ENCODE results near the gene WDR82. TPM values are rescaled to one million over a fixed set of nuclear protein-coding genes. Genes with fewer than 3 reads are reported as not detected.

Gene WDR82
- total and polyA plus RNA-seq, 10 of the 15 experiments (the other 5 are each of a cell fraction or from before 2014, with no cell fraction given), result 10.1 to 82.4 (median 48.7) TPM

GRCh38 chr3:52237657-52238172 lies 40.7 kb downstream of the WDR82 start:
- in situ Hi-C loops (cut with MboI), result no loop called here
- no peak for DNase-seq (ENCODE audit: low read depth, low spot score)
- FAIRE-seq, result no peak

More at GRCh38 chr3:52237657-52238172, 40.7 kb downstream of the WDR82 start:
- no peak overlapping the region for H2AFZ ChIP-seq (ENCODE audit: control insufficient read depth, low read depth, low read length)
- peak overlapping the region; percentile 81 for H3K4me2 ChIP-seq (ENCODE audit: control insufficient read depth, insufficient read depth)
- TF ChIP-seq TARDBP (IDR thresholded peaks at IDR 0.05; ENCODE audit: borderline replicate concordance) (no peak), ZBTB33 (IDR thresholded peaks at IDR 0.05) (no peak), GATAD2B (conservative IDR thresholded peaks at IDR 0.05; ENCODE audit: low read depth) (no peak), RUNX3 (IDR thresholded peaks at IDR 0.05; ENCODE audit: low read length) (no peak), ZNF384 (IDR thresholded peaks at IDR 0.05; ENCODE audit: borderline replicate concordance, low read depth, low read length) (no peak), EED (IDR thresholded peaks at IDR 0.05; ENCODE audit: low read depth) (peak; percentile 1; the same call in 1 of the 2 replicates), ZBED1 (IDR thresholded peaks at IDR 0.05; ENCODE audit: borderline replicate concordance) (no peak), ZNF207 (IDR thresholded peaks at IDR 0.05; ENCODE audit: borderline replicate concordance) (no peak), CTCF (IDR thresholded peaks at IDR 0.05 in 2 of 3, conservative IDR thresholded peaks at IDR 0.05 in 1 of 3; ENCODE audit: control insufficient read depth in 2 of 3, extremely low read depth in 1 of 3, insufficient read depth in 1 of 3, low read depth in 3 of 3, low read length in 3 of 3) (0 out of 6 replicates have a peak, but pooled peaks of 1 of the 3 experiments have one; percentile 4), SIX5 (IDR thresholded peaks at IDR 0.05; ENCODE audit: low read depth, low read length, severe bottlenecking) (no peak), NRF1 (conservative IDR thresholded peaks at IDR 0.05; ENCODE audit: low read depth, low read length) (no peak), SIN3A (IDR thresholded peaks at IDR 0.05; ENCODE audit: low read depth, low read length) (no peak), RELB (IDR thresholded peaks at IDR 0.05; ENCODE audit: low read depth) (no peak), E4F1 (IDR thresholded peaks at IDR 0.05; ENCODE audit: borderline replicate concordance, partially characterized antibody) (no peak), CHD1 (IDR thresholded peaks at IDR 0.05; ENCODE audit: low read depth, low read length) (no peak)
- H3K79me2 ChIP-seq (ENCODE audit: control insufficient read depth, insufficient read depth, low read length), result peaks cover 39% of the 10 kb centered on the region
- H4K20me1 ChIP-seq (ENCODE audit: control insufficient read depth, insufficient read depth), result no peaks in the 10 kb centered on the region
- H3K4me3 ChIP-seq, result peak overlapping the region; percentile 93
- no peaks in the 10 kb centered on the region for H3K27me3 ChIP-seq (replicated peaks in 1 of 2; ENCODE audit: control insufficient read depth in 2 of 2, insufficient read depth in 2 of 2, low read length in 1 of 2)
- 60% methylated on average over 8 of the region's 8 CpGs for WGBS (ENCODE audit: insufficient coverage, insufficient replicate concordance, low lambda C conversion rate, missing lambda C conversion rate)
- H3K27ac ChIP-seq (ENCODE audit: control insufficient read depth, insufficient read depth), result peak overlapping the region; percentile 88
- peaks cover 33% of the 10 kb centered on the region for H3K4me1 ChIP-seq (ENCODE audit: control insufficient read depth, insufficient read depth, low read length)
- CTCF ChIA-PET, result interaction anchor here (0.8 to 3.8 kb wide), 13 partner anchors 11 to 184 kb away, joined by 3 to 26 read pairs (median 5); partner anchors contain the start of gene TLR9
- H3K9ac ChIP-seq (ENCODE audit: control insufficient read depth, insufficient read depth, low read length), result peak overlapping the region; percentile 87
- ATAC-seq, result no peak
- intact Hi-C loops (cut with micrococcal nuclease; ENCODE audit: unreplicated experiment), result loop anchor here (1.0 kb wide), 1 partner anchor 102 kb away; no protein-coding TSS in a partner anchor
- POLR2A ChIA-PET, result interaction anchor here (0.8 to 7.2 kb wide), 5 partner anchors 11 to 101 kb away, joined by 3 to 43 read pairs (median 7); partner anchors contain the start of genes TLR9 and WDR82
- no peaks in the 10 kb centered on the region for H3K9me3 ChIP-seq (replicated peaks; ENCODE audit: control insufficient read depth, insufficient read depth, low read length)
- BruUV-seq (replicated peaks), result no TSS peak
- RAD21 ChIA-PET (ENCODE audit: unreplicated experiment), result interaction anchor here (1.2 to 1.8 kb wide), 6 partner anchors 8 to 51 kb away, joined by 3 to 12 read pairs (median 6); partner anchors contain the start of genes GLYCTK, PPM1M, TLR9 and WDR82
- SMC1A ChIA-PET (ENCODE audit: uncharacterized antibody, unreplicated experiment), result interaction anchor here (1.0 to 4.2 kb wide), 7 partner anchors 12 to 102 kb away, joined by 3 to 25 read pairs (median 7); partner anchors contain the start of gene TLR9
- peaks cover 2 to 5% of the 10 kb centered on the region in 2 experiments; a peak in 2 of 4 replicates for H3K36me3 ChIP-seq (ENCODE audit: control insufficient read depth in 2 of 2, insufficient read depth in 2 of 2, low read length in 1 of 2)
